GM12873 (cell line): Measurements from ENCODE around the gene AACS.

Source experiments
- TF ChIP-seq, protein P1 (sequence below): IDR thresholded peaks from 2 replicates; pipeline ENCODE4 v1.5.1; 2012; ENCODE audit warnings: low read depth, mild to moderate bottlenecking, moderate library complexity, low read length, control low read depth; ENCODE audit not compliant: insufficient read depth; ENCODE audit errors: missing control alignments

AACS gene

DNA sequence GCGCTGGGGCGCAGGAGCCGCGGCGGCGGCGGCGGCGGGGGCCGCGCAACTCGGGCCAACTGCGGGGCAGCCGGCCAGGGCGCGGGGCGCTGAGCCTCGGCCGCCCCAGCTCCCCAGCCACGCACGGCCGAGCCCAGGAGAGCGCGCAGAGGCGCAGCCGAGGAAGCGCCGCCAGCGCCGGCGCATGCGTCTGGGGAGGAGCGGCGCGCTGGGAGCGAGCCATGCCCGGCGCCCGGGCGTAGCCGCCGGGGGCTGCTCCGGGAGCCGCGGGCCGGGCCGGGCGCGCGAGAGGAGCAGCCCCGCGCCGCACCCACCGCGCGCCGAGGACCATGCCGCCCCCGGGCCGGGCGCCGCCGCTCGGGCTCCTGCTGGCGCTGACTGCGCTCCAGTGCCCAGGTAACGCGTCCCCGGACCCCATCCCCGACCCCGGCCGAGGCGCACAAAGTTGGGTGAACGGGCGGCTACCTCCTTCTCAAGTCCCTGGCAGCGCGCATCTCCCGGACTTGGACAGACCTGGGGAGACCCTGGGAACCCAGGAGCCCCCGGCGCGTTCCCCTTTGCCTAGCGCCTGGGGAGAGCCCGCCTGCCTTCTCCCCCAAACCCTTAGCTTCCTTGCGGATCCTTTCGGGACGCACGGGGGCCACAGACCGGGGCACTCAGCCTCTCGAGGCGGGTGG lies 121.4 kb downstream of the AACS start:
- TF ChIP-seq, protein P1, sequence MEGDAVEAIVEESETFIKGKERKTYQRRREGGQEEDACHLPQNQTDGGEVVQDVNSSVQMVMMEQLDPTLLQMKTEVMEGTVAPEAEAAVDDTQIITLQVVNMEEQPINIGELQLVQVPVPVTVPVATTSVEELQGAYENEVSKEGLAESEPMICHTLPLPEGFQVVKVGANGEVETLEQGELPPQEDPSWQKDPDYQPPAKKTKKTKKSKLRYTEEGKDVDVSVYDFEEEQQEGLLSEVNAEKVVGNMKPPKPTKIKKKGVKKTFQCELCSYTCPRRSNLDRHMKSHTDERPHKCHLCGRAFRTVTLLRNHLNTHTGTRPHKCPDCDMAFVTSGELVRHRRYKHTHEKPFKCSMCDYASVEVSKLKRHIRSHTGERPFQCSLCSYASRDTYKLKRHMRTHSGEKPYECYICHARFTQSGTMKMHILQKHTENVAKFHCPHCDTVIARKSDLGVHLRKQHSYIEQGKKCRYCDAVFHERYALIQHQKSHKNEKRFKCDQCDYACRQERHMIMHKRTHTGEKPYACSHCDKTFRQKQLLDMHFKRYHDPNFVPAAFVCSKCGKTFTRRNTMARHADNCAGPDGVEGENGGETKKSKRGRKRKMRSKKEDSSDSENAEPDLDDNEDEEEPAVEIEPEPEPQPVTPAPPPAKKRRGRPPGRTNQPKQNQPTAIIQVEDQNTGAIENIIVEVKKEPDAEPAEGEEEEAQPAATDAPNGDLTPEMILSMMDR: no peak

DNA sequence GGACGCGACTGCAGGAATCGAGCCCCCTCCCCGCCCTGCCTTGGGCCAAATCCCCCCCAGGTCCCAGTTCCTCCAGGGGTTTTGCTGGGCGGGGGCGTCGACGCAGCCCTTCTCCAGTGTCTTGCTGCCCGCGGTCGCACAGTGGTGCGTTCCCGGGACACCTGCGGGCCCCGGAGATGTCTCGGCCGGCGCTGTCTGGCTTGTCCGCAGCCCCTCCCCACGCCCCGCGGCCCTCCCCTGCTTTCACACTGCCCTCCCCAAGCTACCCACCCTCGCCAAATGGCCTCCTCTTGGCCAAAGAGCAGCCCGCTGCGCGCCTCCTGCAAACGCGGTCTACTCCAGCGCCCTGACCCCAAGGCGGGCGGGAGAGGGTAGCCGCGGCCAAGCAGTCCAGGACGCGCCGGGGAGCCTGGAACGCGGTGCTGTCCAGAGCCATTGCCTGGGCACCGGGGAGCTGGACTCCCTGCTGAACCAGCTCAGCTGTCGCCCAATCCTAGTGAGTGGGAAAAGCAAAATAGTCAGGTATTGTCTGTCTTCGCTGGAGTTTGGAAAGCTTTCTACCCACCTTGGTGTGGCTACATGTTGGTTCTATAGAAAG lies 122.0 kb downstream of the AACS start:
- TF ChIP-seq, protein P1: no peak

DNA sequence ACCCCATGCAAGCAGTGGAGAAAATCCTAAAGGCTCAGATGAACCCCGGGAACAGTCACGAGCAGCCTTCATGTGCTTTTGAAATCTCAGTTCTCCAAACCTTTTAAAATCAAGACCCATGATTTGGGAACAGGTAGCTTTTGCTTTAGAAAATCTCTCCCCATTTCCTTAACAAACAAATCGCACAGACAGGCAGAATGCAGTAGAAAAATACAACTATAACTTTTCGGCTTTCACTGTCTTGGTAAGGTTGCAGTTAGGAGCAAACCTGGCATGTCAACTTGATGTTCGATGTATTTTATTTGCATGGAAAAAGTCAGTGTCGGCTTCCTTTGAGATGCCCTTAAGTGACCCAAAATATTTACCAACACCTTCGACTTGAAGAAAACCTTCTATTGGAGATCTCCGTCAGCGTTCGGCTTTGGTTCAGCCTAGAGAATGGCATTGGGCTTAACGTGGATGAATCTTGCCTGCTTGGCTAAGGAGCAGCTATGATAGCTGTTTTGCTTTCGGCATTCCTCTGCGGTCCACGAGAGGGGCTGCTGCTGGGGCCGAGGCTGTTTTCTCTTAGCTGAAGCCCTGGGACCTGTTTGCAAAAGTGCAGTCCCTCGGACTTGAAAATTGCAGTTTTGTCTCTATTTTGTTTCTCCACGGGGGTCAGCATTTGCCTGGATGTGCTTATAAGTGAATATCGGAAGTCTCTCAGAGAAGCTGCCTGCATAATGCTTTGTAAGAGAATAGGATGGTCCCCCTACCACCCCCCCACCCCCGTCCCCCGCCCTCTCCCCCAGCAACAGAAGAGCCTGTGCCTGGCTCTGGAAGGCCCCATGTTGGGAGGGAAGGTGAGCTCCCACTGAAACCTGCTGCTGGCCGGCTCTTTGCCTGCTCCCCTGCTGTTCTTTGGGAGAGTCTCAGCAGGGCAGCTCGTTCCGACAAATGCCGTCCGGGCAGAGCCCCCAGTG lies 122.8 kb downstream of the AACS start:
- TF ChIP-seq, protein P1: no peak

- TF ChIP-seq, protein P1: no peak
Measured at GRCh38 chr12:125189015-125189414, 123.8 kb downstream of the AACS start.

DNA sequence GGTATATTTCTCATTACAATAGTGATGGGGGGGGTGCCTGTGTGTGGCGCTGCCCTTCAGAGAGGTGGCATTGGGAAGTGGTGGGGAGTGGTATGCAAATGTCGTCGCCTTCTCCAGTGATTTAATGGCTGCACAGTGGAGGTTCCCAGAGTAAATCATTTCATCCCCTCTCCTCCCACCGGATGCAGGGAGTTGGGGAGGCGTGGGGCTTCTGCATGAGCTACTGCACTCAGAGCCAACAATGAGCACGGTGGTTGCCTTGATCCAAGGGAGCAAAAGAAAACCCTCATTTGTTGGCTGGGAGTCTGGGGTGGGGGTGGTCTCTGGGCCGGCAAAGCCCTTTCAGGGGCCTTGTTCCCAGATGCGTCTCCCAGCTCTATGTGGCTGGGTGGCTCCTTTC lies 124.3 kb downstream of the AACS start:
- TF ChIP-seq, protein P1: no peak

DNA sequence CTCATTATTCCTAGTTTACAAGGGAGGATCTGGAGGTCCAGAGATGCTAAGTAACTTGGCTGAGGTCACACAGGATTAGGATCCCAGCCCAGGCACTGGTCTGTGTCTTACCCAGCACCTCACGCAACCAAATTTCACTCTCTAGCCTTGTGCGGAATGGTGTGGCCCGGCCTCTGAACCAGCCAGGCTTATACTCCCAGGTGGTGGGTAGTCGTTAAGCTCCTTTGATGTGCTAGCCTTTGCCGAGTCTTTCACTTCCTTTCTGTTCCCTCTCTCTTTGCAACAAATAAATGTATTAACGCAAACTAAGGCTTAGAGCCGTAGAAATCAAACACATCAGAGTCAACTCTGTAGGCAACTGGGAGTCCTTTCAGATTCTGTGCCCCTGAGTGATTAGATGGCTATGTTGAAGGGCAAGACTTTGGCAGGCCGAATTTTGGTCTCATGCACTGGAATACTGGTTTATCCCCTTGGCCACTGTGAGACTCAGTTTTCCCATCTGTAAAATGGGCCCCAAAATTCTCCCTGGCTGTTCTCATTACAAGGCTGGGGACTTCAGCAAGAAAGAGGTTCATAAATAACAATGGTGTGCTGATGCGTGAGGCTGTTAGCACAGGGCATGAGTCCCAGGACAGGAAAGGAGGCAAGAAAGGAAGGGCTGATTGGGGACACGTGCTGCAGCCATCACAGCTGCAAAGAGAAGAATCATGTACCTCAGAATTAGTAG lies 126.3 kb downstream of the AACS start:
- TF ChIP-seq, protein P1: no peak
